Measurements from ENCODE around the gene MNT. TPM values are rescaled to one million over a fixed set of nuclear protein-coding genes. Genes with fewer than 3 reads are reported as not detected.
A peak's percentile ranks its signal among the peaks of the same experiment; 100 is the strongest.

MNT gene
- polyA plus RNA-seq, 3 donors, result 16.5 to 23.1 (median 22.9) TPM

- DNase-seq, result no peak
Observed at GRCh38 chr17:2397247-2398171, 3.4 kb downstream of the MNT start.

DNA sequence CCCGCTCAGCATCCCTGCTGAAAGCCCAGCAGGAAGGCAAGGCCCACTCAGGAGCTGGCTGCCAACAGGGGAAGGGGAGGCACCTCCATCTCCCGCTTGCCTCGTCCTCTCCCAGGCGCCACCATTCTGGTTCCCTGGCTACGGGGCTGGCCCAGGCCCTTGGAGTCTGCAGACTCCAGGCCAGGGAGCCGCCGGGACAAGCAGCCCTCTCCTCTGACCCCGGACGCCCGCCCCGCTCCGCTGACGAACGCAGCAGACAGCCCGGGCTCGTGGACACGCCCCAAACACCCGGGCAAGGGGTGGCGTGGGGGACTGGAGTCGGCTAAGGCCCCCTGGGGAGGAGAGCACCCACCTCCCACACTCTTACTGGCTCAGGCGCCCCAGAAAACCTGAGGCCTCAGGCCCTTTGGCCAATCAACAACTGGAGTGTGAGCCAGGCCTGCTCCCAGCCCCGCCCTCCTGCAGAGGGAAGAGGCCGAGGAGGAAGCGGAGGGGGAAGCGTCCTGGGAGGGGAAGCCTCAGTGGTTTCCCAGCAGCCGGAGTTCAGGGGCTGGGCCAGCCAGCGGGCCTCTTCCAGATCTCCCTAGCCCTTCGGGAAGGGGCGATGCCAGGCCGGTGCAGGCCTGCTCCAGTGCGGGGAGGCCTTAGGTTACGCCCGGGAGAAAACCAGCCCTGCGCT, 4.2 kb downstream of the MNT start:
- peak; percentile 95 for DNase-seq

GRCh38 chr17:2396192-2396567, 4.7 kb downstream of the MNT start:
- no peak for DNase-seq

DNA sequence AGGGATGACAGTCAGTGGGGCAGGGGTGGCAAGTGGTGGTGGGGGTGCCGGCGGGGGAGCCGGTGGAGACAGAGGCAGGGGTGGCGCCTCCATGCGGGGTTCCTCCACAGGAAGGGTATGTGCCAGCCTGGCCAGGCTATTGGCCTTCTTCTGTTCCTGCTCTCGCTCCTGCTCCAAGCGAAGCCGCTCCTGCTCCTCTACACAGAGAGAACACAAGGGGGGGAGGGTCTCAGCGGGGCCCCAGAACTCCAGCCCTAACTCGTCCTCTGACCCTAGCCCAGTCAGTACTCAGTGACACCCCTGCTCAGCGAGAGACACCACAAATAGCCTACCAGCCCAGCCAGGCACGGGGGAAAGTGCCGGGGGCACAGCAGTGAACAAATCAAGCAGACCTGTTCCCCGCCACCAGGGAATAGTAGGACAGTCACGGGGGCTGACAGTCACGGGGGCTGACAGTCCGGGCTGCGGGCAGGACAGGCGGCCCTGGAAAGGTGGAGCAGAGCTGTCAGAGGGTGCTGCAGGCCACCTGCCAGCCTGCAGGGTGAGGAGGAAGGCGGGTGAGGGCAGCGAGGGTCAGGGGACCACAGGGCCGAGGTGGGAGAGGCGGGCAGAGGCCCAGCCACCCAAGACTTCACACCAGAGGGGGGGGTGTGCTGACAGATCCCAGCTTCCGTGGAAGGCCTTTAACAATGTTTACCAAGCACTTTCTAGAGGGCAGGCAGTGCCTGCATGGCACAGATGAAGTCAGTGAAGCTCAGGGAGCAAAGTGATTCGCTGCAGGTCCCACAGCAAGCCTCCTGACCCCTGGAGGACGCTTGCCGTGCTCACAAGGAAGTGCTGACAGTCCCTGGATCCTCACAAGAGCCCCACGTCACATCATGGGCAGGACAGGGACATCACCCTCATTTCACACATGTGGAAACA, 5.3 kb downstream of the MNT start:
- DNase-seq, result no peak

- DNase-seq, result no peak
Observed at GRCh38 chr17:2394775-2395201, 6.1 kb downstream of the MNT start.

- DNase-seq, result no peak
Observed at GRCh38 chr17:2393954-2394749, 6.7 kb downstream of the MNT start.

DNA sequence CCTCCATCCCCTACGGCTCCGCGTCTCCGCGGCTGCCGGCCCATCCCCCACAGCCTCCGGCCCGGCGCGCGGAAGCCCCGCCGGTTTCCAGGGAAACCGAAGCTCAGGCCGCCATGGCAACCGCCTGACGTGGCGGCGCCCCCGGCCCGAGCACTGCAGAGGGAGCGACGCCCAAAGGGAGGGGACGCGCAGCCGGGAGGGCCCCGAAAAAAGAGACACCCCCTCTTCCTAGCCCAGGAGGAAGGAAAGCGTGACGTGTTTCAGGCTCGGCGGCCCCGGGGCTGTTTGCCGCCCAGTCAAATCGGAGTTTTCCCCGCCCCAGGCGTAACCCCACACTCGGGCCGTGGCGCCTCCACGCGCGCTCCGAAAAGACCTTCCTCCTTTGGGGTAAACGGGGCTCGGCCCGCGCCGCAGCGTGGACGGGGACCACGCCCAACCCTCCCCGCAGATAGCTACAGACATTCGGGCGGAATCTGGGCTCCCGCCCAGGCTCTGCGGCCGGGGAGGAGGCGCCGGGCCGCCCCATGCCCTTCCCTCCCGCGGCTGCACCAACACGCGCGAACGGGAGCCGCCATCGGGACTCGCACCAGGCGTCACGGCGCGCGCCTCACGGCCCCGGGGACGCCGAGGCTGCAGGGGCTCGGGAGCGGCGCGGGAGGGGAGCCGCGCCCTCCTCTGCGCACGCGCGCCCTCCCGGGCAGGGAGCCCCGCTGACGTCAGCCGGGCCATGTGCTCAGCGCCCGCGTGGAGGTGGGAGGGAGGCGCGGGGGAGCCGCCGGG, 7.5 kb downstream of the MNT start:
- peak; percentile 89 for DNase-seq

DNA sequence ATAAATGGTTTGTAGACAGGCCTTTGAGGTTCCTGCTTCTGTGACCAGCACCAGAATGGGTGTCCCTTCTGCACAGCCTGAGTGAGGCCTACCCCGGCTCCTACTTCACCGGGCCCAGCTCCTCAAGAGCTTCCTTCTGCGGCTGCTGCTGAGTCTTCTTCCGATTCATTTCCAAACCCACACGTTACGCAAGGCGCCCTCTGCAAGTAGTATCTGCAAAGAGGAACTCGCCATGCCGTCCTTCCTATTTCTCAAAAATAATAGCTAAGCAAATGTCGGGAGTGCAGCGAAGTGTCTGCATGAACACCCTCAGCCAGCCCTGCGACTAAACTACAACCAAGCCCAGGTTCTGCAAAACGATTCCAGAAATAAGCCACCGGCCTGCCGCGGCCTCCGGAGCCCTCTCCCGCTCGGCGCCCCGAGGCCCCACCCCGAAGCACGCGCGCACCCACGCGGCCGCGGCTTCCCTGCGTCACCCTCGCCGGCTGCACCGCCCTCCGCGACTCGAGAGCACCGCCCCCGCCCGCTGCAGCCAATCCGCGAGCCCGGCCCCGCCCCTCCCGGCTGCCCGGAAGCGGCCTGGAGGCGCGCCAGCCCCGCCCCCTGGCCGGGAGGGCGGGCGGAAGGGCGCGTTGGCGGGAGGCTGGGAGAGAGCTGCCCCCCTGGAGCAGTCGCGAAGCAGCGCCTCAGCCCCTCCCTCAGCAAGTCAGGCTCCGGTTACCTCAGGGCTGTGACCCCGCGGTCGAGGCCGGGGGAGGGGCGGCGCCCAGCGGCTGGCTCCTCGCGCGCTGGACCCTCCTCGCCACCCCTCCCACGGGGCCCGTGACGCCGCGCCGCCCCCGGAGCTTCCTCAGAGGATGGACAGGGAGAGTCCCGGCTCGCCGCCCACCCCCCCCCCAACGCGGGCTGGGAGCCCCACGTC, 8.3 kb downstream of the MNT start:
- DNase-seq, result peak; percentile 95

DNA sequence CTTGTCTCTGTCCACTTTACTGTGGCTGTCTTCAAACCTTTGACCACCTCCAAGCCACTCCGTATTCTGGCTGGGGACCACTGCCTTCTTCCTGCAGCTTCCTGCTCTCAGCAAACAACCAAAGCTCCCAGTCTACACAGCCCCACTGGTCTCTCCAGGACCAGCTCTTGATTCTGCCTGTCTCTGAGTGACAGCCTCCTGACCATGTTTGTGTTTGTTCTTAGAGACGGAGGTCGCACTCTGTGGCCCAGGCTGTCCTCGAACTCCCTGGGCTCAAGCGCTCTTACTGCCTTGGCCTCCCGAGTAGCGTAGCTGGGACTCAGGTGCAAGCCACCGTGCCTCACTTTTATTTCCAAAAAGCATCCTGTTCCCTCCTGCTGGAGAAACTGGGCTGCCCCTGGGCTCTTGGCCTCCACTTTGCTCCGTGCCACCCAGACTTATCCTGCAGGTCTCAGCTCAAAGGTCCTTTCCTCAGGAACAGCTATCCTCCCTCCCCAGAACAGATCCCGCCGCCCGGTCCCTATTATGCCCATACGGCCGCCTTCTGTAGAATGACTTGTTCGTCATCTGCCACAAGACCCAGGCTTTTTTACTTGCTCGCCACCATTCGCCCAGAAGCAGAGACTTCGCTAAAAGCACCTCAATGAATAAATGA, 9.1 kb downstream of the MNT start:
- DNase-seq, result no peak

DNA sequence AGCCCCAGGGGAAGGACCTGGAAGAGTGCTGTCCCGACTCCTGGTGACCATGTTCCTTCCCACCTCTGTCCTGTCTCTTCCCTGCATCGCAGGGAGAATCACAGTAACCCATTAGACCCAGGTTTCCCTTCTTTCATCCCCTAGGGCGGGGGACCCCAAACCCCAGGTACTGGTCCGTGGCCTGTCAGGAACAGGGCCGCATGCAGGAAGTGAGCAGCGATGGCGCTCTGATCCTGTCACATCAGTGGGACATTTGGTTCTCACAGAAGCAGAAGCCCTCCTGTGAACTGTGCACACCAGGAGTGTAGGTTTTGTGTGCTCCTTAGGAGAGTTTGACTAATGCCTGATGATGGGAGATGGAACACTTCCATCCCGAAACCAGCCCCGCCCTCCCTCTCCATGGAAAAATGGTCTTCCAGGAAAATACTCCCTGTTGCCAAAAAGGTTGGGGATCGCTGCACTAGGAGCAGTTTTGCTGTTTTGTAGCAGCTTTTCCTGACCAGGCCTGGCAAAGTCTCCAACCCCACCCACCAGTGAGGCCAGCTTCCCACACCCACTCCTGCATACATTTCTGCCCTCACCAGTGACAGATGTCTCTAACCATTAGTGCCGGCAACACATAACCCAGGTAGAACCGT, 10.5 kb downstream of the MNT start:
- DNase-seq, result no peak

GRCh38 chr17:2388683-2389055, 12.2 kb downstream of the MNT start:
- no peak for DNase-seq

DNA sequence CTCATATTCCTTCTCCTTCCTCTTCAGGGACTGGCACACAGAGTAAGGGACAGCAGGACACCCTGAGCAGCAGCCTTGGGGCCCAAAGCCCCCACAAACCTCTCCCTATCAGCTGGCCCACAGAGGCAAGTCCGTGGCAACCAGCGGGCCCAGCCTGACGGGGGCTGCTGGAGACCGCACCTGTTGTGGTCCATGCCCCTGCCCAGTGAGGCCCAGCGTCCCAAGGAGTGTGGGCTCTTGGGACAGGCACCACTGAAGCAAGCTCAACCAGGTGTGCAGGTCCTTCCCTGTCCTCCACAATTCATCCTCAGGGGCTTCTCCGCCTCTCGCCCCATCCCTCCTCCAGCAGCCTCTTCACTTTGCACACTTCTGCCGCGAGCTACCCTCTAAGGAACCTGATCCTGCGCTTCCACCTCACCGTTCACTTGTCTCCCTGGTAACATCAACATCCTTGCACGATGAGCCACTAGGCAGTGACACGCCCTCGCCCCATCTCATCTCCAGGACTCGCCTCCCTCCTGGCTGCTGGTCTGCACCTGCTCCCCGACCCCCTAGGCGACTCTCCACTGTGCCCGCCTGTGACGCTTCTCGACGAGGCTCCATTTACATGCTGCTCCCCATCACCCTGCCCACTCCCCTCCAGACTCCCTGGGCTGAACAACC, 12.7 kb downstream of the MNT start:
- DNase-seq, result no peak

DNA sequence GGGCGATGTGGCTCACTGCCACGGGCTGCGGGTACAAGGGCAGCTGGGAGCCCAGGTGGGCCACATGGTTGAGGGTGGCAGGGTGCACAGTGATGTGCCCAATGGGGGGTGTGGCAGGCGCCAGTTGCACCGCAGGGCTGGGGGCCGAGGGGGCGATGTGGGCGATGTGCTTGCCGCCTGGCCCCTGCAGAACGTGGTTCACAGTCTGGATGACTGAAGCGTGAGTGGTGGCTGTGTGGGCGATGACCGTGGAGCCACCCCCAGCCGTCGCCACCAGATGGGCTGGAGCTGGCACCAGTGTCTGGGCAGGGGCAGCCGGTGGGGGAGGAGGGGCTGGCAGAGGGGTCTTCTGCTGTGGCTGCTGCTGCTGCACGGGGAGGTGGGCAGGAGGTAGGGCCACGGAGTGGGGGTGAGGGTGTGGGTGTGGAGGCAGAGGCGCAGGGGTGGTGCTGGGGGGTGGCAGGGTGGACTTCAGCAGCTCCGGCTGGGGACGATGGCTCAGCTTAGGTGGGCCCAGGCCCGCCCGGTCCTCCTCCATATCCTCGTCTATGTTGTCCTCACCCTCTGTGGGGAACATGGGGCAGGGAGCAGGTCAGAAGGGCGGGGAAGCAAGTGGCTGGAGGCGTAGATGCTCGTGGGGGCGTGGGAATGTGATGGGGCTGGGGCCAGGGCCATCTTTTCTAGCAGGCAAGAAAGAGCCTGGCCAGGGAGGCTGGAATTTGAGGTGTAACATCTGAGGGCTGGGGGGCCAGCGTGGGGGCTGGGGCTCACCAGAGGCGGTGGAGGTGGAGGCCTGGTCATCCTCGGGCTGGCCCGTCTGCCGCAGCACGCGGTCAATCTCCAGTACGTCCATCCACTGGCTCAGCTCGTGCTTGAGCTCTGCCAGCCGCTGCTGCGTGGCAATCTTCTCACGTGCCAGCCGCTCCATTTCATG, 13.5 kb downstream of the MNT start:
- DNase-seq, result no peak

DNA sequence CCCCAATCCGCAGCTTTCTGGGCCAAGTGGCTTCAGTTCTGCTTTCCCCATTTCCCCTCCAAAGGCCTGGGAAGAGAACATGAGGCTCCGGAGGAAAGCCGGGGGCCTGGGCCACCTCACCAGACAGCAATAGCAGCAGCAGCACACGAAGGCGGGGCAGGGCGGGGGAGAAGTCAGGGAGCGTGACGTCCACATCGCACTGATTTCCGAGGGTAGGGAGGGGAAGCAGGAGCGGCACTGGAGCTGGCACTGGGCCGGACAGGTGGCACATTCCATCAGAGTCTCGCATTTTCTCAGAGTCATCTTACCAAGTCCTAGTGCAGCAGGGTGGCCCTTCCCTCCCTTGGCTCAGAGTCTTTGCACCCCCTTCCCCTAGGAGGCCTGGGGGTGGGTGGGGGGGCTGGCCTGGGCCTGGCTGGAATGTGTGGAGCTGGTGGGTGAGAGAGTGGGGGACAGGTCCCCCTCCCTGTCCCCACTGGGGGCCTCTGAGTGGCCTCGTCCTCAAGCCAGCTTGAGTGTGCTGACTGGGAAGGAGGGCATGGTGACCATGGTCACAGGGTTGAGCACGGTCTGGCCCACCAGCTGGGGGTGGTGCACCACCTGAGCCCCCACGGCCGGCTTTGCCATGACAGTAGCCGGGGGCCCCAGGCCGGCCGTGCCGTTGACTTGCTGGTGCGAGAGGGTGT, 14.3 kb downstream of the MNT start:
- DNase-seq, result peak; percentile 87

- no peak for DNase-seq
Observed at GRCh38 chr17:2385240-2386210, 15.3 kb downstream of the MNT start.

All from renal pelvis (tissue), 4 donors.